Heart right ventricle (tissue), 16 donors: ENCODE results near the gene COMT. TPM values are rescaled to one million over a fixed set of nuclear protein-coding genes. Genes with fewer than 3 reads are reported as not detected.

ENCODE experiments used
- ATAC-seq, 8 donors: fragments of 200-7000 bp; cut with Tn5 transposase; one replicate each; pipeline ENCODE4 v1.9.1; 2020; ENCODE audit warnings: mild to moderate bottlenecking in 8 of 8, moderate library complexity in 8 of 8, moderate number of reproducible peaks in 1 of 8
- DNase-seq, 2 donors: peaks; one replicate each; pipeline ENCODE4 v3.0.0-alpha.2; 2020
- H3K27ac ChIP-seq, 10 donors: fragments of 200-600 bp; sonication (generic) in 2 of 10; one replicate each; pipeline versions ENCODE4 v1.5.0 to v1.8.0; 2020 to 2022; ENCODE audit warnings: mild to moderate bottlenecking in 3 of 10
- H3K27me3 ChIP-seq, 7 donors: fragments of 200-600 bp; one replicate each; pipeline ENCODE4 v1.8.0; 2021 to 2022; ENCODE audit warnings: mild to moderate bottlenecking in 2 of 7
- H3K36me3 ChIP-seq, 9 donors: fragments of 200-600 bp; sonication (generic) in 1 of 9; one replicate each; pipeline versions ENCODE4 v1.5.0 to v1.8.0; 2020 to 2022; ENCODE audit warnings: mild to moderate bottlenecking in 2 of 9
- H3K4me1 ChIP-seq, 9 donors: fragments of 200-600 bp; sonication (generic) in 1 of 9; one replicate each; pipeline versions ENCODE4 v1.5.0 to v1.8.0; 2020 to 2022; ENCODE audit warnings: mild to moderate bottlenecking in 4 of 9
- H3K4me3 ChIP-seq, 10 donors: fragments of 200-600 bp; sonication (generic) in 2 of 10; one replicate each; pipeline versions ENCODE4 v1.5.0 to v1.8.0; 2020 to 2022; ENCODE audit warnings: mild to moderate bottlenecking in 7 of 10, moderate library complexity in 2 of 10
- H3K9me3 ChIP-seq, 11 donors: fragments of 200-600 bp in 10 of 11; sonication (generic) in 2 of 11; one replicate each; pipeline versions ENCODE4 v1.5.0 to v1.8.0; 2013 to 2022; ENCODE audit warnings: mild to moderate bottlenecking in 2 of 11, control low read depth in 1 of 11, moderate library complexity in 1 of 11
- CTCF ChIP-seq, 9 donors: fragments of 200-600 bp; sonication (generic) in 2 of 9; IDR thresholded peaks; one replicate each; pipeline versions ENCODE4 v1.5.0 to v1.8.0; 2021 to 2022; ENCODE audit warnings: antibody characterized with exemption in 9 of 9, mild to moderate bottlenecking in 5 of 9, moderate library complexity in 1 of 9
- WGBS, 2 donors: extraction: QIAGEN DNeasy Blood & Tissue Kit; methylation state at CpG; one replicate each; pipeline ENCODE4 v1.1.7; 2013; ENCODE audit warnings: inconsistent platforms in 1 of 2; 5-methylcytosine and 5-hydroxymethylcytosine counted together
- intact Hi-C, 10 donors: fragments of 100-400 bp; cut with DNase I; formaldehyde crosslinking; loops; one replicate each; pipeline versions ENCODE4 v1.11.1 to v1.14.2; 2022
- polyA plus RNA-seq, 2 donors: library from polyadenylated mRNA; stranded (reverse); fragments of 200-250 nt; gene quantifications; one replicate each; pipeline ENCODE4 v1.2.3, GENCODE V29; 2013
- total RNA-seq, 10 donors: library from RNA; stranded (reverse); fragmentation: NEBNext Ultra II Directional in 3 of 10; extraction: Animal tissue kit (Norgen Biotek cat#: 25700) in 3 of 10; gene quantifications; one replicate each; pipeline versions ENCODE4 v1.2.1 to v1.2.4, GENCODE V29; 2021 to 2023
- donor health status: Arrhythmogenic right ventricular cardiomyopathy.
- donor health status: ischemic (EF 13 %, LVEDD 7.1; RV severe dilation, severe dysfunction).
- donor health status: healthy with polysubstance abuse.
- donor health status: DM: no; HTN: yes; CAD: no.
- donor health status: DM: no; HTN: no; CAD: no.
- donor health status: ischemic (EF 25% LVEDD 6.9; RV normal size, moderate dysfunction).
- donor health status: ischemic (EF 25% LVEDD 5.7; RV mildly dilated, moderate dysfunction).
- donor health status: healthy.
- donor health status: DM: yes; HTN: yes; CAD: no.
- donor health status: Ischemic cardiomyopathy.
- donor health status: ischemic (EF 35%, LVEDD 5.7; RV mildly dilated, moderate dysfunction).
- donor health status: nonischemic (EF 11% LVEDD 7.7; RV severe dilation, severe dysfunction).
- donor health status: DM: yes; HTN: yes; CAD: no.
- donor health status: PGD.
- donor health status: ischemic (EF 29% LVEDD 5.4; RV normal size, mild dysfunction).
- donor health status: nonischemic (EF 23%, LVEDD 6.1; RV moderate dilation, normal function).

The COMT gene
- total and polyA plus RNA-seq, 12 donors: 42.9 to 273 (median 101) TPM

- intact Hi-C loops: loop anchor here in 4 of 10 donors (2.0 to 10.0 kb wide), 4 partner anchors 20 to 168 kb away; partner anchors contain the start of genes RANBP1 (in 1 of the 4), TRMT2A (in 1 of the 4) and ZDHHC8 (in 1 of the 4)
- H3K4me1 ChIP-seq: peaks cover 4 to 20% (median 13%) of the 10 kb centered on the region in 9 donors
- no peak overlapping the region for H3K27ac ChIP-seq
- H3K36me3 ChIP-seq: peaks cover 0 to 89% (median 33%) of the 10 kb centered on the region in 9 donors
- DNase-seq: no peak
- H3K27me3 ChIP-seq: no peaks in the 10 kb centered on the region
- TF ChIP-seq CTCF (IDR thresholded peaks at IDR 0.05): no peak
- H3K9me3 ChIP-seq: no peaks in the 10 kb centered on the region
- no peak for ATAC-seq
- no peak overlapping the region for H3K4me3 ChIP-seq
- WGBS, 2 donors: 71 to 73% methylated on average over 20 of the region's 20 CpGs
These were observed 25.6 kb downstream of the COMT start for GRCh38 chr22:19966908-19967750.

GRCh38 chr22:19967850-19968449 is 26.4 kb downstream of the COMT start:
- peaks cover 0 to 15% (median 6%) of the 10 kb centered on the region in 9 donors for H3K4me1 ChIP-seq
- H3K27ac ChIP-seq: no peak overlapping the region
- H3K4me3 ChIP-seq: no peak overlapping the region
- TF ChIP-seq CTCF (IDR thresholded peaks at IDR 0.05): no peak
- H3K9me3 ChIP-seq: no peaks in the 10 kb centered on the region
- 82 to 88% methylated on average over 7 of the region's 7 CpGs for WGBS, 2 donors
- H3K27me3 ChIP-seq: no peaks in the 10 kb centered on the region
- ATAC-seq (no peak), DNase-seq (no peak)
- H3K36me3 ChIP-seq: peaks cover 0 to 96% (median 40%) of the 10 kb centered on the region in 9 donors
- intact Hi-C loops: loop anchor here in 4 of 10 donors (2.0 to 10.0 kb wide), 4 partner anchors 19 to 167 kb away; partner anchors contain the start of genes RANBP1 (in 1 of the 4), TRMT2A (in 1 of the 4) and ZDHHC8 (in 1 of the 4)

GRCh38 chr22:19968450-19968891 is 26.9 kb downstream of the COMT start:
- WGBS, 2 donors: 85 to 87% methylated on average over 18 of the region's 18 CpGs
- no peak for TF ChIP-seq CTCF (IDR thresholded peaks at IDR 0.05)
- Histone ChIP-seq H3K9me3 (no peaks in the 10 kb centered on the region), H3K4me3 (no peak overlapping the region), H3K4me1 (peaks cover 0 to 14% (median 6%) of the 10 kb centered on the region in 9 donors), H3K27ac (no peak overlapping the region), H3K36me3 (peaks cover 0 to 98% (median 45%) of the 10 kb centered on the region in 9 donors), H3K27me3 (no peaks in the 10 kb centered on the region)
- intact Hi-C loops: loop anchor here in 3 of 10 donors (10.0 kb wide), 3 partner anchors 146 to 166 kb away; partner anchors contain the start of genes RANBP1 (in 1 of the 3), TRMT2A (in 1 of the 3) and ZDHHC8 (in 1 of the 3)
- no peak for ATAC-seq
- DNase-seq: no peak
